ENCODE data around the gene ERCC1. TPM values are rescaled to one million over a fixed set of nuclear protein-coding genes. Genes with fewer than 3 reads are reported as not detected.
A peak's percentile ranks its signal among the peaks of the same experiment; 100 is the strongest.

Gene ERCC1
- total and polyA plus RNA-seq, 2 of the 13 experiments (the other 11 are each of a cell fraction or from before 2014, with no cell fraction given): 40.0 to 66.4 TPM

GRCh38 chr19:45444318-45445041 lies 20.8 kb upstream of the ERCC1 start (continued):
- TF ChIP-seq, protein P1, sequence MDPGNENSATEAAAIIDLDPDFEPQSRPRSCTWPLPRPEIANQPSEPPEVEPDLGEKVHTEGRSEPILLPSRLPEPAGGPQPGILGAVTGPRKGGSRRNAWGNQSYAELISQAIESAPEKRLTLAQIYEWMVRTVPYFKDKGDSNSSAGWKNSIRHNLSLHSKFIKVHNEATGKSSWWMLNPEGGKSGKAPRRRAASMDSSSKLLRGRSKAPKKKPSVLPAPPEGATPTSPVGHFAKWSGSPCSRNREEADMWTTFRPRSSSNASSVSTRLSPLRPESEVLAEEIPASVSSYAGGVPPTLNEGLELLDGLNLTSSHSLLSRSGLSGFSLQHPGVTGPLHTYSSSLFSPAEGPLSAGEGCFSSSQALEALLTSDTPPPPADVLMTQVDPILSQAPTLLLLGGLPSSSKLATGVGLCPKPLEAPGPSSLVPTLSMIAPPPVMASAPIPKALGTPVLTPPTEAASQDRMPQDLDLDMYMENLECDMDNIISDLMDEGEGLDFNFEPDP (CRISPR knock-in tag; conservative IDR thresholded peaks at IDR 0.05): no peak
- TF ChIP-seq, protein P2, sequence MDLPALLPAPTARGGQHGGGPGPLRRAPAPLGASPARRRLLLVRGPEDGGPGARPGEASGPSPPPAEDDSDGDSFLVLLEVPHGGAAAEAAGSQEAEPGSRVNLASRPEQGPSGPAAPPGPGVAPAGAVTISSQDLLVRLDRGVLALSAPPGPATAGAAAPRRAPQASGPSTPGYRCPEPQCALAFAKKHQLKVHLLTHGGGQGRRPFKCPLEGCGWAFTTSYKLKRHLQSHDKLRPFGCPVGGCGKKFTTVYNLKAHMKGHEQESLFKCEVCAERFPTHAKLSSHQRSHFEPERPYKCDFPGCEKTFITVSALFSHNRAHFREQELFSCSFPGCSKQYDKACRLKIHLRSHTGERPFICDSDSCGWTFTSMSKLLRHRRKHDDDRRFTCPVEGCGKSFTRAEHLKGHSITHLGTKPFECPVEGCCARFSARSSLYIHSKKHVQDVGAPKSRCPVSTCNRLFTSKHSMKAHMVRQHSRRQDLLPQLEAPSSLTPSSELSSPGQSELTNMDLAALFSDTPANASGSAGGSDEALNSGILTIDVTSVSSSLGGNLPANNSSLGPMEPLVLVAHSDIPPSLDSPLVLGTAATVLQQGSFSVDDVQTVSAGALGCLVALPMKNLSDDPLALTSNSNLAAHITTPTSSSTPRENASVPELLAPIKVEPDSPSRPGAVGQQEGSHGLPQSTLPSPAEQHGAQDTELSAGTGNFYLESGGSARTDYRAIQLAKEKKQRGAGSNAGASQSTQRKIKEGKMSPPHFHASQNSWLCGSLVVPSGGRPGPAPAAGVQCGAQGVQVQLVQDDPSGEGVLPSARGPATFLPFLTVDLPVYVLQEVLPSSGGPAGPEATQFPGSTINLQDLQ (CRISPR knock-in tag; IDR thresholded peaks at IDR 0.05): no peak
- TF ChIP-seq NONO (IDR thresholded peaks at IDR 0.05) (no peak), NONO (CRISPR knock-in tag; conservative IDR thresholded peaks at IDR 0.05) (0 out of 2 replicates have a peak, but pooled peaks have one; percentile 26), KDM5A (IDR thresholded peaks at IDR 0.05; ENCODE audit: borderline replicate concordance, low read length) (no peak), TOPORS (CRISPR knock-in tag; IDR thresholded peaks at IDR 0.05) (no peak), NFKBIZ (CRISPR knock-in tag; IDR thresholded peaks at IDR 0.05) (no peak), ZSCAN21 (CRISPR knock-in tag; IDR thresholded peaks at IDR 0.05; ENCODE audit: borderline replicate concordance) (no peak; the same call in 1 of the 2 replicates), PLRG1 (conservative IDR thresholded peaks at IDR 0.05) (no peak), LRRFIP1 (CRISPR knock-in tag; conservative IDR thresholded peaks at IDR 0.05) (no peak), ZNF3 (CRISPR knock-in tag; IDR thresholded peaks at IDR 0.05) (no peak), SOX5 (CRISPR knock-in tag; IDR thresholded peaks at IDR 0.05; ENCODE audit: borderline replicate concordance) (peak; percentile 79), ZNF577 (CRISPR knock-in tag; IDR thresholded peaks at IDR 0.05; ENCODE audit: borderline replicate concordance, low read depth) (no peak), ZNF33A (CRISPR knock-in tag; IDR thresholded peaks at IDR 0.05; ENCODE audit: borderline replicate concordance) (no peak), ZSCAN31 (CRISPR knock-in tag; IDR thresholded peaks at IDR 0.05; ENCODE audit: low read depth) (no peak), ATF7-NPFF (CRISPR knock-in tag; IDR thresholded peaks at IDR 0.05; ENCODE audit: low read depth) (no peak; the same call in 1 of the 2 replicates), DRAP1 (CRISPR knock-in tag; IDR thresholded peaks at IDR 0.05) (0 out of 2 replicates have a peak, but pooled peaks have one; percentile 15), NCOA2 (CRISPR knock-in tag; IDR thresholded peaks at IDR 0.05) (no peak), MTA3 (CRISPR knock-in tag; IDR thresholded peaks at IDR 0.05) (no peak), ZKSCAN1 (IDR thresholded peaks at IDR 0.05; ENCODE audit: low read length) (no peak), PITX1 (CRISPR knock-in tag; IDR thresholded peaks at IDR 0.05) (no peak)
- TF ChIP-seq, protein P3, sequence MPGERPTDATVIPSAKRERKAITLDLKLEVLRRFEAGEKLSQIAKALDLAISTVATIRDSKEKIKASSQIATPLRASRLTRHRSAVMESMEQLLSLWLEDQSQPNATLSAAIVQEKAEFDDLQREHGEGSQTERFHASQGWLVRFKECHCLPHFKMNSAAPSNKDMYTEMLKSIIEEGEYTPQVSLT (CRISPR knock-in tag; IDR thresholded peaks at IDR 0.05; ENCODE audit: borderline replicate concordance, low read depth): no peak
